H1 (cell line): ENCODE results near the gene SLC25A27.

Experiments used
- CBX5 ChIP-seq: fragments of 300-800, 300-1000 bp; sonication (generic); IDR thresholded peaks from 2 replicates; pipeline ENCODE4 v1.7.1; 2016; ENCODE audit warnings: antibody characterized with exemption, low read length, low read depth
- CTCF ChIP-seq, 3 experiments: IDR thresholded peaks; 1 replicate in 2 of 3; 2 replicates in 1 of 3; pipeline versions ENCODE4 v1.5.1 to v1.6.1; 2011; ENCODE audit warnings: low read length in 3 of 3, mild to moderate bottlenecking in 3 of 3, inconsistent platforms in 2 of 3, low read depth in 1 of 3, moderate library complexity in 1 of 3; ENCODE audit not compliant: insufficient read depth in 1 of 3; ENCODE audit errors: control extremely low read depth in 1 of 3
- EP300 ChIP-seq, 2 experiments: IDR thresholded peaks; 1 replicate in 1 of 2; 2 replicates in 1 of 2; pipeline ENCODE4 v1.6.1; 2011 to 2012; ENCODE audit warnings: low read depth in 2 of 2, low read length in 2 of 2, mild to moderate bottlenecking in 2 of 2, borderline replicate concordance in 1 of 2, inconsistent platforms in 1 of 2, moderate library complexity in 1 of 2
- EZH2 ChIP-seq: fragments of 200-600 bp; sonication (generic); IDR thresholded peaks from 2 replicates; pipeline ENCODE4 v1.7.1; 2012; ENCODE audit warnings: low read depth, mild to moderate bottlenecking, moderate library complexity, low read length, inconsistent platforms; ENCODE audit not compliant: severe bottlenecking
- JUN ChIP-seq: IDR thresholded peaks from 2 replicates; pipeline ENCODE4 v1.6.1; 2011; ENCODE audit warnings: low read depth, mild to moderate bottlenecking, improper control_type of control experiment, low read length
- MAX ChIP-seq: IDR thresholded peaks from 2 replicates; pipeline ENCODE4 v1.6.1; 2012; ENCODE audit warnings: inconsistent platforms
- PHF8 ChIP-seq: fragments of 200-600 bp; sonication (generic); conservative IDR thresholded peaks from 2 replicates; pipeline ENCODE4 v1.7.1; 2012; ENCODE audit warnings: low read depth, mild to moderate bottlenecking, inconsistent platforms, low read length, moderate library complexity
- POLR2A ChIP-seq, 2 experiments: IDR thresholded peaks; 1 replicate in 1 of 2; 2 replicates in 1 of 2; pipeline ENCODE4 v1.6.1; 2011; ENCODE audit warnings: low read depth in 2 of 2, low read length in 2 of 2, mild to moderate bottlenecking in 2 of 2; ENCODE audit errors: control extremely low read depth in 1 of 2
- POLR2AphosphoS5 ChIP-seq: IDR thresholded peaks from 2 replicates; pipeline ENCODE4 v1.6.1; 2011; ENCODE audit warnings: low read depth, low read length
- SP1 ChIP-seq: IDR thresholded peaks from 2 replicates; pipeline ENCODE4 v1.6.1; 2011; ENCODE audit warnings: low read depth, low read length
- SP2 ChIP-seq: IDR thresholded peaks from 2 replicates; pipeline ENCODE4 v1.6.1; 2012; ENCODE audit warnings: mild to moderate bottlenecking, low read length, inconsistent platforms
- USF2 ChIP-seq: IDR thresholded peaks from 2 replicates; pipeline ENCODE4 v1.6.1; 2011; ENCODE audit warnings: low read length, improper control_type of control experiment
- YY1 ChIP-seq: IDR thresholded peaks from 2 replicates; pipeline ENCODE4 v1.6.1; 2011; ENCODE audit warnings: low read depth, mild to moderate bottlenecking, low read length

GRCh38 chr6:46638650-46639049, 14.1 kb upstream of the SLC25A27 start:
- TF ChIP-seq CTCF (IDR thresholded peaks at IDR 0.05; ENCODE audit: control extremely low read depth in 1 of 3, insufficient read depth in 1 of 3, low read depth in 1 of 3, low read length in 3 of 3) (no peak), PHF8 (no peak), JUN (no peak), SP2 (no peak), POLR2AphosphoS5 (no peak), USF2 (no peak), YY1 (no peak), SP1 (no peak), EZH2 (no peak), MAX (no peak), EP300 (IDR thresholded peaks at IDR 0.05; ENCODE audit: borderline replicate concordance in 1 of 2, low read depth in 2 of 2, low read length in 2 of 2) (no peak), POLR2A (IDR thresholded peaks at IDR 0.05; ENCODE audit: control extremely low read depth in 1 of 2, low read depth in 2 of 2, low read length in 2 of 2) (no peak), CBX5 (no peak)
